Stimulated activated CD4-positive, alpha-beta T cell treated with anti-CD3 and anti-CD28 coated beads, TNF-alpha, amount 100 ng/mL, for 4 hours (primary cell): ENCODE results near the gene RAB1B.

ENCODE experiments used
- DNase-seq, 3 experiments: peaks; one replicate each; pipeline ENCODE4 v3.0.0-alpha.2; 2020; ENCODE audit warnings: low read depth in 3 of 3

RAB1B gene

GRCh38 chr11:66283461-66284105 lies 15.1 kb downstream of the RAB1B start:
- no peak for DNase-seq

- DNase-seq = no peak
Observed at GRCh38 chr11:66284526-66285078, 16.2 kb downstream of the RAB1B start.

- DNase-seq = no peak
Observed at GRCh38 chr11:66285250-66285947, 17.0 kb downstream of the RAB1B start.

- DNase-seq = no peak
Observed at GRCh38 chr11:66286699-66287098, 18.3 kb downstream of the RAB1B start.

- DNase-seq = no peak
Observed at GRCh38 chr11:66287211-66287888, 18.9 kb downstream of the RAB1B start.

- no peak for DNase-seq
Observed at GRCh38 chr11:66287889-66288670, 19.6 kb downstream of the RAB1B start.

GRCh38 chr11:66288671-66289547 lies 20.5 kb downstream of the RAB1B start, which contains the start of gene YIF1A:
YIF1A (minus strand) TSS chr11:66289143; CDS start chr11:66288985, 158 bp downstream.
- DNase-seq = peak; percentile 90 to 97 (median 95)

GRCh38 chr11:66289548-66290329 lies 21.3 kb downstream of the RAB1B start:
- DNase-seq = peak; percentile 64 to 74 (median 65)

GRCh38 chr11:66290330-66290621 lies 21.8 kb downstream of the RAB1B start:
- DNase-seq = no peak

GRCh38 chr11:66291303-66291705 lies 22.9 kb downstream of the RAB1B start:
- no peak for DNase-seq

- no peak for DNase-seq
Observed at GRCh38 chr11:66291706-66292542, 23.5 kb downstream of the RAB1B start, which contains the start of gene TMEM151A. TMEM151A (plus strand) TSS chr11:66291894; CDS start chr11:66292014, 120 bp downstream.

- DNase-seq = no peak
Observed at GRCh38 chr11:66292543-66293332, 24.3 kb downstream of the RAB1B start.

GRCh38 chr11:66293352-66293751 lies 24.9 kb downstream of the RAB1B start:
- no peak for DNase-seq

- DNase-seq = no peak
Observed at GRCh38 chr11:66293777-66294625, 25.6 kb downstream of the RAB1B start.

- no peak for DNase-seq
Observed at GRCh38 chr11:66294626-66295620, 26.5 kb downstream of the RAB1B start.

- DNase-seq = no peak
Observed at GRCh38 chr11:66297610-66298009, 29.2 kb downstream of the RAB1B start.
